HG03139 (cell line): ENCODE data around the gene ARHGEF10L.

Experiments used
- ATAC-seq: cut with Tn5 transposase; IDR thresholded peaks from one replicate; pipeline ENCODE4 v1.9.1; 2021; ENCODE audit not compliant: unreplicated experiment

The ARHGEF10L gene

DNA sequence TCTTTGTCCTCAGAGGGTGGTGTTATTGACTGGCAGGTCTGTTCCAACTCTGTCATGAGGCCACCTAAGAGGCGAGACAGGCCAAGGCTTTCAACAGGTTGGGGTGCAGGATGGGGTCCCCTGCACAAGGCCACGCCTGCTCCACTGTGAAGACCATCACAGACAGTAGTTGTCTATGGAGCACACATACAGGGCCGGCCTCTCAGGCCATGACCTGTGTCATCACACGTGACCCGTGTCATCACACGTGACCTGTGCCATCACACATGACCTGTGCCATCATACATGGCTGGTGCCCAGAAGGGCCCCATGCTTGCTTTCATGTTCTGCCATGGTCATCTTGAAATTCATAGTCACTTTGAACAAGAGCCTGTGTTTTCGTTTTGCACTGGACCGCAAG, 91.9 kb downstream of the ARHGEF10L start:
- ATAC-seq = no peak

DNA sequence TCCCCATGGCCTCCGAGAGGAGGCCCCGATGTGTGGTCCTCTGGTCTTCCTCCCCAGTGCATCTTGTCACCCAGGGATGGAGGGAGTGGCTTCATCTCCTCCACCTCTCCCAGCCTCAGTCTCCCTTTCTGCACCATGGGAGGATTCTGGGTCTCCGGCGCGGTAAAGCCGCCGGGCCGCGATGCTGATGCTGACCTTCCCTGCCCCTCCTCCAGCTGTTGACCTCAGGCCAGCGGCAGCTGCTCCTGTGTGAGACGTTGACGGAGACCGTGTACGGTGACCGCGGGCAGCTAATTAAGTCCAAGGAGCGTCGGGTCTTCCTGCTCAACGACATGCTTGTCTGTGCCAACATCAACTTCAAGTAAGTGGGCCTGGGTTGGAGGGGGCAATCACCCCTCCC, 92.6 kb downstream of the ARHGEF10L start:
- ATAC-seq = no peak

DNA sequence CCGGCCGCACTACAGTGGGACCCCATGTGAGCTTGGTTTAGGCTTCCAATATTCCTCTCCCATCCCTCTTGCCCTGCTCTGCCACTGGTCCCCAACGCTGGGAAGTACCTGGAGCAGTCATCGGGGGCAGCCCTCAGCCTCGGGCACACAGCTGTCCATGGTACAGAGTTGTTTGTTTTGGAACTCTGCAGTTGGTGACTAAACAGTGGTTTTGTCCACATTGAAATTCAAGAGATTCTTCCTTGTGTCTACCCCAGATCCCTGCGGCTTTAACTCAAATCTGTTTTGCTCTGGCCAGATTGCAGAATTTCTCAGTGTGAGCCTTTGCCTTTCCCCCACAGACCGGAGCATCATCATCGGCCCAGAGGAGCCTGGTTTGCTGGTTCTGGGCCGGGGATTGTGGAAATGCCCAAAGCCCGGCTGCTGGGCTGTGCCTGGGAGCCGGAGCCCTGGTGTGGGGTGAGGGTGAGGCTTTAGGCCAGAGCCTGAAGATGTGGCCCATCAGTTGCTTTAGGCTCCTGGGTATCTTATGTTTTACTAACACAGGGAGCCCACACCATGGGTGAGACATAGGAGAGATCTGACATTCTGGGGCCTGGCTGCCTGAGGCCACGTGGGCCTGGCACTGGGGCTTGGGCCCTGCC, 93.2 kb downstream of the ARHGEF10L start:
- ATAC-seq = no peak

DNA sequence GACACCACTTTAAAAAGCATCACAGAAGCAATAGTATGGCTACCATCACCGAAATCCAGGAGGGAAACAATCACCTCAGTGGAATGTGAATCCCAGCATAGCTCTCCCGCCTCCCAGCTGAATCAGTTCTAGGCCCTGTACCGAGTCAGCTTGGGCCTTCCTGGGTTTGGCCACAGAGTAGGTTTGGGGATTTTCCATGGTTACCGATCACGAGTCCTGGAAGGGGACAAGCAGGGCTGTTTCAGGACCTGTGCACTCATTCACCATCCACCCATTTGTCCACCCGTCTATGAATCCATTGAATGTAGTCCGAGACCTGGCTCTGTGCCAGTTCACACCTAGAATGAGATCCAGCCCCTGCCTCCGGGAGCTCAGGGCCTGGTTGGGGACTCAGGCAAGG, 94.2 kb downstream of the ARHGEF10L start:
- no peak for ATAC-seq

GRCh38 chr1:17635276-17635675, 95.8 kb downstream of the ARHGEF10L start:
- ATAC-seq = no peak

DNA sequence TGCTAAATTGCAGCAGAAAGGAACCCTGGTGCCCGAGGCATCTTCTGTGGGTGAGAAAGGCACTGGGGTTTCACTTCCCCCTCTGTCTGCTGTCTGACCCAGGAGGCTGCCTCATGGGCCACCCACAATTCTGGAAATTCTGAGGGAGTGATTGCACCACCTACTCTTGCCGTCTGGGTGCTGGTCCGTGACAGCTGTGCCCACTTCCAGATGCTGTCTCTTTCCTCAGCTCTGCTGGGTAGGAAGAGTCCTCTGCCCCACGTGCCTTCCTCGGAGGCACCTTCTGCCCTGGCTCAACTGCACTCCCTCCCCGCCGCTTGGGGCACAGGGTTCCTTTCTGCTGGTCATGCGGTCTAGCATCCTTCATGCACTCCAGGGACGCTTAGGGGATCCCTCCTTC, 96.3 kb downstream of the ARHGEF10L start:
- ATAC-seq = no peak

- ATAC-seq = no peak
Observed at GRCh38 chr1:17636612-17637011, 97.1 kb downstream of the ARHGEF10L start.

DNA sequence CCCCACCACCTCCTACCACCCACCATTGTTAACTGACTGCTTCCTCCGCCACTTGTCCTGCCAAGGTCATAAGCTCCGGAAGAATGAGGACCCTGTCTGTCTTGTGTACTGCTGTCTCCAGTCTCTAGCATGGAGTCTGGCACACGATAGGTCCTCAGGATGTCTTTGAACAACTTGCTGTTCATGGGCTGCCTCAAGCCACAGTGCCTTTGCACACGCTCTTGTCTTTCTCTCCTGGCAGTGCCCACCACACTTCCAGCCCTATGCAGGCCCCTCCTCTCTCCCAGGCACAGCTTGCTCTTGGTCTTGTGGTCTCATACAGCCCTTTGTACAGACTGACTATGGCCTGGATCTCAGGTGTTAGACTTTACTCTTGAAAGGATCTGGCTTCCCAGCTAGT, 97.6 kb downstream of the ARHGEF10L start:
- no peak for ATAC-seq

DNA sequence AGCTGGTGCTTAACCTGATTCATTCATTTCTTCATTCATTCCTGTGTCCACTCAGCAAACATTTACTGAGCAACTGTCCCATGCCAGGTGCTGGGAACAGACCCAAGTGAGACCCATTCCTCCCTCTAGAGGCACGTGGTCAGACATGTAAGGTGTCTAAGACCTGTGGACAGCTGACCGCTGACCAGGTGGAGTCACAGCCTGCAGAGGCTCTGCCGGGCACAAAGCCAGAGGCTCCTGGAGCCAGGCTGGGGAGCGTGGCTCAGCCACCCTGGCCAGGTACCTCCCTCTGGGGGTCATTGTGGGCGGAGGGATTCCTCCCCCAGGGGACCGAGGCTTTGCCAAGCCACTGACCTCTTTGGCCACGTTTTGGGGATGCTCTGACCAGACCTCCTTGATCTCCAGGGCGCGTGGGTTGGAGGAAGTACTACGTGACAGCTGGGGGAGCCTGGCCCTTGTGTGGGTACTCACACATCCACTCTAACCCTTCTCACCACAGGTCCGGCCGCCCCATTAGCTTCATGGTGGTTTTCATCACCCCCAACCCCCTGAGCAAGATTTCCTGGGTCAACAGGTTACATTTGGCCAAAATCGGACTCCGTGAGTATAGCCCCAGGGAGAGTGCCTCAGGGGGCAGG, 100.3 kb downstream of the ARHGEF10L start:
- ATAC-seq = no peak

GRCh38 chr1:17640393-17640792, 100.9 kb downstream of the ARHGEF10L start:
- ATAC-seq = no peak

- ATAC-seq = no peak
Observed at GRCh38 chr1:17640975-17641374, 101.5 kb downstream of the ARHGEF10L start.

GRCh38 chr1:17642169-17642568, 102.7 kb downstream of the ARHGEF10L start:
- no peak for ATAC-seq

- no peak for ATAC-seq
Observed at GRCh38 chr1:17642943-17643342, 103.4 kb downstream of the ARHGEF10L start.

GRCh38 chr1:17643861-17644703, 104.6 kb downstream of the ARHGEF10L start:
- no peak for ATAC-seq

- ATAC-seq = no peak
Observed at GRCh38 chr1:17645068-17645911, 105.8 kb downstream of the ARHGEF10L start.

GRCh38 chr1:17646444-17647280, 107.2 kb downstream of the ARHGEF10L start:
- ATAC-seq = no peak

GRCh38 chr1:17648457-17649145, 109.1 kb downstream of the ARHGEF10L start:
- no peak for ATAC-seq

DNA sequence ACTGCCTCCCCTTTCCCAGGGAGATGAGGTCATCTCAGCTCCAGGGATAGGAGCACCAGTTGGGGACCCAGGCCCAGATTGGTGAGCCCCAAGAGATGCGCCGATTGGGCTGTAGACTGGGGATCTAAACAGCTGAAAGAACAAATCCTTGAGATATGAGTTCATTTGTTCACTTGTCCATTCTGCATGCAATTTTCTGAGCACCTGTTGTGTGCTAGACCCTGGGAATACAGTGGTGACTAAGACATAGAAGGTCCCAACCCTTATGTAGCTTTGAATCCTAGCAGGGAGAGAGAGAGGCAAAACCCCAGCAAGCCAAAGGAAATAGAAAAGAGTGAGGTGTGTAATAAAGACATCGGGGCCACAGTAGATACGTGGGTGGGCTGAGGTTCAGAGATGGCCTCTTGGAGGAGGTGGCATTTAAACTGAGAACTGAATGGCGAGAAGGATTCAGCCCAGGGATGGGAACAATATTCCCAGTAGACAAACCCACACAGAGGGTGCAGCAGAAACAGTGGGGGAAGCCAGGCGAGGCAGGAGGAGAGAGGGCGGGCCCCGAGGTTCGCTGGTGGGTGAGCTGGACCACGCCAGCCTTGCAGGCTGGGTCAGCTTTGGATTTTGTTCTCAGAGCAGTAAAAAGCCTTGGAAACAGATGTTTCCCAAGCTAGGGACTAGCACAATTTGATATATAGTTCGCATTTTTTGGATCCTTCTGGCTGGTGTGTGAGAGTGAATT, 110.0 kb downstream of the ARHGEF10L start:
- ATAC-seq = no peak

DNA sequence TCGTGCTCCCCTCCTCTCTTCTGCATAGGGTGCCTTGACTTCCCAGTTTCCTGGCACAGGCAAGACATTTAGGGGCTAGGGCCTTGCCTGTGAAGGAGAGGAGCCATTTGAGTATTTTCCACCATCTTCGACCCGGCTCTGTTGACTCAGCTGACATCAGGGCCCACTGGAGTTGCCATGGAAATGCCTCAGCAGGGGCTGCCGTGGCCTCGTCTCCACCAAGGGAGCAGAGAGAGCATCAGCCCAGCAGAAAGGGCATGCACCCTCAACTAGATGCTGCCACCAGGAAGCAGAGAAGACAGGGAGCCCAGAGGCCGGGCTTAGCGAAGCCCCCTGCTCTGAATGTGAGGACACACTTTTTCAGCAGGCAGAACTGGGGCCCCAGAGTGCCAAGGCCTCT, 113.8 kb downstream of the ARHGEF10L start:
- no peak for ATAC-seq
